BE2C (cell line): ENCODE data around the gene TEX22.

Experiments used
- DNase-seq: peaks from one replicate; pipeline ENCODE4 v3.0.0-alpha.2; 2020
- H3K27me3 ChIP-seq: fragments of 250-450 bp; sonication (Bioruptor Pico); 2 replicates; pipeline ENCODE4 v1.5.1; 2020; ENCODE audit warnings: mild to moderate bottlenecking
- H3K36me3 ChIP-seq: fragments of 250-450 bp; sonication (Bioruptor Pico); 2 replicates; pipeline ENCODE4 v1.5.1; 2020; ENCODE audit warnings: mild to moderate bottlenecking
- H3K4me1 ChIP-seq: fragments of 250-450 bp; sonication (Bioruptor Pico); 2 replicates; pipeline ENCODE4 v1.5.1; 2020
- H3K4me3 ChIP-seq: 2 replicates; pipeline ENCODE4 v1.5.1; 2011; ENCODE audit warnings: low read depth, low read length
- H3K9me3 ChIP-seq: fragments of 250-450 bp; sonication (Bioruptor Pico); 2 replicates; pipeline ENCODE4 v1.5.1; 2020
- CTCF ChIP-seq: IDR thresholded peaks from 2 replicates; pipeline ENCODE4 v1.5.1; 2012; ENCODE audit warnings: mild to moderate bottlenecking, low read depth, low read length

The TEX22 gene

GRCh38 chr14:105368910-105369652 is 29.3 kb upstream of the TEX22 start:
- H3K36me3 ChIP-seq: no peaks in the 10 kb centered on the region
- no peak overlapping the region for H3K4me3 ChIP-seq
- no peaks in the 10 kb centered on the region for H3K27me3 ChIP-seq
- no peaks in the 10 kb centered on the region for H3K9me3 ChIP-seq
- no peak for DNase-seq
- TF ChIP-seq CTCF: no peak
- H3K4me1 ChIP-seq: peaks cover 4% of the 10 kb centered on the region; the same call in 1 of the 2 replicates

GRCh38 chr14:105369653-105370040 is 28.7 kb upstream of the TEX22 start:
- TF ChIP-seq CTCF: no peak
- Histone ChIP-seq H3K4me1 (peaks cover 4% of the 10 kb centered on the region; the same call in 1 of the 2 replicates), H3K9me3 (no peaks in the 10 kb centered on the region), H3K4me3 (no peak overlapping the region), H3K36me3 (no peaks in the 10 kb centered on the region), H3K27me3 (no peaks in the 10 kb centered on the region)
- no peak for DNase-seq

- TF ChIP-seq CTCF: no peak
- DNase-seq: no peak
- Histone ChIP-seq H3K27me3 (no peaks in the 10 kb centered on the region), H3K4me1 (no peaks in the 10 kb centered on the region), H3K4me3 (no peak overlapping the region), H3K36me3 (no peaks in the 10 kb centered on the region), H3K9me3 (no peaks in the 10 kb centered on the region)
Measured at GRCh38 chr14:105374389-105374788, 23.9 kb upstream of the TEX22 start.

GRCh38 chr14:105375635-105376057 is 22.7 kb upstream of the TEX22 start:
- no peaks in the 10 kb centered on the region for H3K9me3 ChIP-seq
- TF ChIP-seq CTCF: no peak
- no peak for DNase-seq

GRCh38 chr14:105376521-105377440 is 21.6 kb upstream of the TEX22 start:
- no peaks in the 10 kb centered on the region for H3K36me3 ChIP-seq
- H3K4me1 ChIP-seq: no peaks in the 10 kb centered on the region
- H3K27me3 ChIP-seq: no peaks in the 10 kb centered on the region
- no peak overlapping the region for H3K4me3 ChIP-seq
- DNase-seq: no peak
- H3K9me3 ChIP-seq: no peaks in the 10 kb centered on the region
- no peak for TF ChIP-seq CTCF

More at GRCh38 chr14:105375635-105376057, 22.7 kb upstream of the TEX22 start:
- H3K36me3 ChIP-seq: no peaks in the 10 kb centered on the region
- no peaks in the 10 kb centered on the region for H3K27me3 ChIP-seq
- no peak overlapping the region for H3K4me3 ChIP-seq
- no peaks in the 10 kb centered on the region for H3K4me1 ChIP-seq
